Measurements from ENCODE around the gene AGPAT3. TPM values are rescaled to one million over a fixed set of nuclear protein-coding genes. Genes with fewer than 3 reads are reported as not detected.

Gene AGPAT3
- polyA plus RNA-seq, 1 donor = 83.0 TPM

DNA sequence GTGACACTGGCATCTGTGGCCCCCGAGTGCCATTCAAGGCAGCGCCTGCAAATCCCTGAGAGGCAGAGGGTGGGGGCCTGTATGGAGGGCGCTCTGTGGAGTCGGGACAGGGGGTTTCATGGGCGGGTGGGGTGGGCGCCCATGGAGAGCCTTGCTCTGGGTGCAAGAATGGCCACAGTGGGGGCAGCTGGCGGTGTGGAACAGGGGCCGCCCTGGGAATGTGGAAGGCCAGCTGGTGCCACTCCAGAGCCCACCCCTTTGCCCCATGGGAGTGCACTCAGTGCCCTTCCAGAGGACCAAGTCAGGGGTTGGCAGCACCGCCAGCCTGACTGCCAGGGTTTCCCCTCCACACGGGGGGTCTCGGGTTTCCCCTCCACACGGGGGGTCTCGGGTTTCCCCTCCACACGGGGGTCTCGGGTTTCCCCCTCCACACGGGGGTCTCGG lies 92.1 kb downstream of the AGPAT3 start:
- no peak for DNase-seq
- Histone ChIP-seq H3K27me3 (ENCODE audit: control insufficient read depth, insufficient read depth, low read length) (no peaks in the 10 kb centered on the region), H3K4me3 (ENCODE audit: low read length) (no peak overlapping the region), H3K9me3 (ENCODE audit: control insufficient read depth, low read depth, low read length) (peaks cover 12% of the 10 kb centered on the region), H3K27ac (ENCODE audit: low read length) (no peak overlapping the region), H3K4me1 (ENCODE audit: control insufficient read depth, insufficient read depth, low read length) (peaks cover 4% of the 10 kb centered on the region), H3K36me3 (ENCODE audit: control insufficient read depth, insufficient read depth, low read length) (peaks cover 30% of the 10 kb centered on the region)
- no CpG with 5 or more reads among the region's 17 CpGs for whole genome bisulfite sequencing (ENCODE audit: insufficient coverage, low lambda C conversion rate)

DNA sequence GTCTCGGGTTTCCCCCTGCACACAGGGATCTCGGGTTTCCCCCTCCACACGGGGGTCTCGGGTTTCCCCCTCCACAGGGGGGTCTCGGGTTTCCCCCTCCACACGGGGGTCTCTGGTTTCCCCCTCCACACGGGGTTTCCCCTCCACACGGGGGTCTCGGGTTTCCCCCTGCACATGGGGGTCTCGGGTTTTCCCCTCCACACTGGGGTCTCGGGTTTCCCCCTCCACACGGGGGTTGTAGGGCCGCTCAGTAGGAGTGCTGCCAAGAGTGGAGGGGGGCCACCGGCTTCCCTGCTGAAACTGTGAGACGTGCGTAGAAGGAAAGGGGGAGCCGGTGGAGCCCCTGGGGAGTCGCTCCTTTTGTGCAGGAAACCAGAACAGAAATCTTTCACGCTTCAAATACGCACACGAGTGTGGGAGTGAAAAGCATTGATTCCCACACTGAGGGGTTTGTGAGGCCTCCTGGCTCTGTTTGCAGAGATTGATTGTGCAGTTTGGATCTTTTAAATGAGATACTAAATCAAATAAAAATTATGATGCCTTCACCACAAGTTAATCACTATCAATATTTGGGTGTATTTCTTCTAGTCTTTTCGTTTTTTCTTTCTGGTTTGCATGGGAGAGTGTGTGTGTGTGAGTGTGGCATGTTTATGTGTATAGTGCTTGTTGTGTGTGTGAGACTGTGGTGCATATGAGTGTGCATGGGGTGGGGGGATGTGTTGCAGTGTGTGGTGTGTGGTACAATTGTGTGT lies 92.8 kb downstream of the AGPAT3 start:
- H3K27ac ChIP-seq (ENCODE audit: low read length) = no peak overlapping the region
- H3K4me1 ChIP-seq (ENCODE audit: control insufficient read depth, insufficient read depth, low read length) = no peaks in the 10 kb centered on the region
- H3K27me3 ChIP-seq (ENCODE audit: control insufficient read depth, insufficient read depth, low read length) = no peaks in the 10 kb centered on the region
- H3K9me3 ChIP-seq (ENCODE audit: control insufficient read depth, low read depth, low read length) = peaks cover 12% of the 10 kb centered on the region
- H3K4me3 ChIP-seq (ENCODE audit: low read length) = no peak overlapping the region
- DNase-seq = no peak
- H3K36me3 ChIP-seq (ENCODE audit: control insufficient read depth, insufficient read depth, low read length) = peaks cover 35% of the 10 kb centered on the region
- no CpG with 5 or more reads among the region's 22 CpGs for WGBS (ENCODE audit: insufficient coverage, low lambda C conversion rate)

DNA sequence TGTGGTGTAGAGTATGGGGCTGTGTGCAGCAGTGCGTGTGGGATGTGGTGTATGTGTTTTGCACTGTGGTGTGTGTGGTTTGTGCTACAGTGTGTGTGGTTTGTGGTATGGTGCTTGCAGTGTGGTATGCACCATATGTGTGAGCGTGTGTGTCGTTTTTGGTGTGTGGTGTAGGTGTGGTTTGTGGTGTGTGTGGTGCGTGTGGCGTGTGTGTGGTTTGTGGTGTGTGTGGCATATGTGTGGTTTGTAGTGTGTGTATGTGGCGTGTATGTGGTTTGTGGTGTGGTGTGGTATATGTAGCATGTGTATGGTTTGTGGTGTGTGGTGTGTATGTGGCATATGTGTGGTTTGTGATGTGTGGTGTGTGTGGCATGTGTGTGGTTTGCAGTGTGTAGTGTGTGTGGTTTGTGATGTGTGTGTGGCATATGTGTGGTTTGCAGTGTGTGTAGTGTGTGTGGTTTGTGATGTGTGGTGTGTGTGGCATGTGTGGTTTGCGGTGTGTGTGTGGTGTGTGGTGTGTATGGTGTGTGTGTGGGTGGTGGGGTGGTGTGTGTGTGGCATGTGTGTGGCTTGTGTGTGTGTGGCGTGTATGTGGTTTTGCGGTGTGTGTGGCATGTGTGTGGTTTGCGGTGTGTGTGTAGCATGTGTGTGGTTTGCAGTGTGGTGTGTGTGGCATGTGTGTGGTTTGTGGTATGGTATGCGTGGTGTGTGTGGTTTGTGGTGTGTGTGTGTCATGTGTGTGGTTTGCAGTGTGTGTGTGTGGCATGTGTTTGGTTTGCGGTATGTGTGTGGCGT lies 93.5 kb downstream of the AGPAT3 start:
- no peak for DNase-seq
- no CpG with 5 or more reads among the region's 13 CpGs for WGBS (ENCODE audit: insufficient coverage, low lambda C conversion rate)
- H3K27ac ChIP-seq (ENCODE audit: low read length) = no peak overlapping the region
- H3K4me1 ChIP-seq (ENCODE audit: control insufficient read depth, insufficient read depth, low read length) = no peaks in the 10 kb centered on the region
- H3K36me3 ChIP-seq (ENCODE audit: control insufficient read depth, insufficient read depth, low read length) = peaks cover 39% of the 10 kb centered on the region
- H3K27me3 ChIP-seq (ENCODE audit: control insufficient read depth, insufficient read depth, low read length) = no peaks in the 10 kb centered on the region
- H3K4me3 ChIP-seq (ENCODE audit: low read length) = no peak overlapping the region
- peaks cover 12% of the 10 kb centered on the region for H3K9me3 ChIP-seq (ENCODE audit: control insufficient read depth, low read depth, low read length)

DNA sequence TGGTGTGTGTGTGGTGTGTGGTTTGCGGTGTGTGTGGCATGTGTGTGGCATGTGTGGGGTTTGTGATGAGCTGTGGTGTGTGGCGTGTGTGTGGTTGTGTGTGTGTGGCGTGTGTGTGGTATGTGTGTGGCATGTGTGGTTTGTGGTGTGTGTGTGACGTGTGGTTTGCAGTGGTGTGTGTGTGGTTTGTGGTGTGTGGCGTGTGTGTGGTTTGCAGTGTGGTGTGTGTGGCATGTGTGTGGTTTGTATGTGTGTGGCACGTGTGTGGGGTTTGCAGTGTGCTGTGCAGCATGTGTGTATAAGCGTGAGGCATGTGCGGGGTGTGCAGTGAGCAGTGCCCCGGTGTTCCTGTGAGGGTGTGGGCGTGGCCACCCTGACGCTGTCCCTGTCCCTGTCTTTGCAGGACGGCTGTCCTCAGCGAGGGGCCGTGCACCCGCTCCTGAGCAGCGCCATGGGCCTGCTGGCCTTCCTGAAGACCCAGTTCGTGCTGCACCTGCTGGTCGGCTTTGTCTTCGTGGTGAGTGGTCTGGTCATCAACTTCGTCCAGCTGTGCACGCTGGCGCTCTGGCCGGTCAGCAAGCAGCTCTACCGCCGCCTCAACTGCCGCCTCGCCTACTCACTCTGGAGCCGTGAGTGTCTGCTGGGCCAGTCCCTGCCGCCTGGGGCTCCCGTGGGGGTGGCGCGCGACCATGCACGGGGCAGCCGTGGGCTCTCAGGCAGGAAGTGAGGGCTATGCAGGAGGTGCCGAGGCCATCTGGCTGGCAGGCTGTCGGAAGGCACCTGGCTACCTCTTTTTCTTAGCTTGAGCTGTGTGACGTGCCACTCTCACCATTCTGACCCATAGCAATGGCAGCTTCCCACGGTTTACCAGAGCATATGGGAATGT lies 94.5 kb downstream of the AGPAT3 start:
- no CpG with 5 or more reads among the region's 39 CpGs for WGBS (ENCODE audit: insufficient coverage, low lambda C conversion rate)
- H3K4me3 ChIP-seq (ENCODE audit: low read length) = no peak overlapping the region
- no peak overlapping the region for H3K27ac ChIP-seq (ENCODE audit: low read length)
- no peak for DNase-seq
- no peaks in the 10 kb centered on the region for H3K4me1 ChIP-seq (ENCODE audit: control insufficient read depth, insufficient read depth, low read length)
- H3K9me3 ChIP-seq (ENCODE audit: control insufficient read depth, low read depth, low read length) = peaks cover 12% of the 10 kb centered on the region
- H3K36me3 ChIP-seq (ENCODE audit: control insufficient read depth, insufficient read depth, low read length) = peaks cover 37% of the 10 kb centered on the region
- H3K27me3 ChIP-seq (ENCODE audit: control insufficient read depth, insufficient read depth, low read length) = no peaks in the 10 kb centered on the region

DNA sequence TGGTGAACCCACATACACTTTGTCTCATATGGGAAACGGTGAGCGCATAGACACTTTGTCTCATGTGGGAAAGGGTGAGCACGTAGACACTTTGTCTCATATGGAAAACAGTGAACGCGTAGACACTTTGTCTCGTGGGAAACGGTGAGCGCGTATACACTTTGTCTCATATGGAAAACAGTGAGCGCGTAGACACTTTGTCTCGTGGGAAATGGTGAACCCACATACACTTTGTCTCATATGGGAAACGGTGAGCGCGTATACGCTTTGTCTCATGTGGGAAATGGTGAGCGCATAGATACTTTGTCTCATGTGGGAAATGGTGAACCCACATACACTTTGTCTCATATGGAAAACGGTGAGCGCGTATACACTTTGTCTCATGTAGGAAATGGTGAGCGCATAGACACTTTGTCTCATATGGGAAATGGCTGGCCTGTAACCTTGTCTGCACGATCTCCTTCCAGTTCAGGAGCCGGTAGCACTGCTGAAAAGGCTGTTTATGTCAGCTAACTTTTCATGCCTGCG lies 96.4 kb downstream of the AGPAT3 start:
- Histone ChIP-seq H3K4me3 (ENCODE audit: low read length) (no peak overlapping the region), H3K27me3 (ENCODE audit: control insufficient read depth, insufficient read depth, low read length) (no peaks in the 10 kb centered on the region), H3K4me1 (ENCODE audit: control insufficient read depth, insufficient read depth, low read length) (no peaks in the 10 kb centered on the region), H3K9me3 (ENCODE audit: control insufficient read depth, low read depth, low read length) (peaks cover 12% of the 10 kb centered on the region), H3K36me3 (ENCODE audit: control insufficient read depth, insufficient read depth, low read length) (peaks cover 39% of the 10 kb centered on the region), H3K27ac (ENCODE audit: low read length) (no peak overlapping the region)
- no CpG with 5 or more reads among the region's 24 CpGs for WGBS (ENCODE audit: insufficient coverage, low lambda C conversion rate)
- DNase-seq = no peak

DNA sequence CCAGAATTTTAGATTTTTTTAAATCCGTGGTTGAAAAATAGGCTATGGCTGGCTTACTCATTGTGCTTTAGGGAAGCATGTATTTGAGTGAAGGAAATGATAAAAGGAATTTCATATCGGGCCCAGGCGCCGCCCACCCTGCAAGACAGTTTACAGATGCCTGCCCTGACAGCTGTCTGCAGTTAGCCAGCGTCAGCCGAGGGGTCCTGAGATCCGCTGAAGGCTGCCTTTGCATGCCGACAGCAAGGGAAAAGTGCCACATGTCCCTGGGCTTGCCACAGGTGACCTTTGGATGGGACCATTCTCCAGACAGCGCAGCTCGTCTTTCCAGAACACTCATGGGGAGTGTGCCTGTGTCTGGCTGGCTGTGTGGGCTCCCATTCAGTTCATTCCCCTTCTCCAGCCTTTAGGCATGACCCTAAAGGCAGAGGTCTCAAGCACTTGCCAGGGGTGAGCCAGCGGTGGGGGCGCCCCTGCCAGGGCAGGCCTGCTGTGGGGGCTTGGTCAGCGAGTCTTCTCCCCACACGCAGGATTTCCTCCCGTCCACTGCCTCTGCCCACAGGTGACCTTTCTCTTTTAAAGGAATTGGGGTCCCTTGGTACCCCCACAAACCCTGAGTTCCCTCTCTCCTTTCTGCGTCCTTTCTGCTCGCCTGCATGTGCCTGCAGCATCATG lies 101.0 kb downstream of the AGPAT3 start:
- no peaks in the 10 kb centered on the region for H3K27me3 ChIP-seq (ENCODE audit: control insufficient read depth, insufficient read depth, low read length)
- no peak for DNase-seq
- whole genome bisulfite sequencing (ENCODE audit: insufficient coverage, low lambda C conversion rate) = no CpG with 5 or more reads among the region's 17 CpGs
- H3K9me3 ChIP-seq (ENCODE audit: control insufficient read depth, low read depth, low read length) = no peaks in the 10 kb centered on the region
- no peaks in the 10 kb centered on the region for H3K4me1 ChIP-seq (ENCODE audit: control insufficient read depth, insufficient read depth, low read length)
- peaks cover 66% of the 10 kb centered on the region for H3K36me3 ChIP-seq (ENCODE audit: control insufficient read depth, insufficient read depth, low read length)
- no peak overlapping the region for H3K27ac ChIP-seq (ENCODE audit: low read length)
- no peak overlapping the region for H3K4me3 ChIP-seq (ENCODE audit: low read length)

DNA sequence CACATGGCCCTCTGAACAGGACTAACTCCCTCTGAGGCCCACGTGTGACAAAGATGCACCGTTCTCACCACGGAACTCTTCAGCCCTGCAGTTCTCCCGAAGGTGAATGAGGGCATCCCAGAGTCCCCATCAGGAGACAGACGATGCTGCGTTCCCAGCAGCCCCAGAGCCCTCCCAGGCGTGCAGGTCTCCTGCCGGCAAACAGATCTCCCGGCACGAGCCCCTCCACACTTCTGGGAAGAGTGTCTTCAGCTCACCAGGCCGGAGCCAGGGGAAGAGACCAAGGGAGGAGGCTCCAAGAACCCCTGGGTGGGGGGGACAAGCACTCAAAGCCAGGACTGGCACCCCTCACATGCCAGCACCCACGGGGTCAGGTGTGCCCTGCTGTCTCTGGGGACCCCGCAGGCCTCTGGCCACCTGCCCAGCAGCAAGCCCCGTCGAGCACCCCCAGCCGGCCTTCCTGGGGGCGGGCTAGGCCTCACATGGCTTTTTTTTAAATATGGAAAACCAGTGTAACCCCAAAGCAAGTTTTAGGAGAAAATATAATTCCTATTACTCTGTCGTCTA lies 102.0 kb downstream of the AGPAT3 start:
- Histone ChIP-seq H3K27me3 (ENCODE audit: control insufficient read depth, insufficient read depth, low read length) (no peaks in the 10 kb centered on the region), H3K9me3 (ENCODE audit: control insufficient read depth, low read depth, low read length) (no peaks in the 10 kb centered on the region), H3K4me3 (ENCODE audit: low read length) (no peak overlapping the region), H3K27ac (ENCODE audit: low read length) (no peak overlapping the region), H3K36me3 (ENCODE audit: control insufficient read depth, insufficient read depth, low read length) (peaks cover 68% of the 10 kb centered on the region), H3K4me1 (ENCODE audit: control insufficient read depth, insufficient read depth, low read length) (no peaks in the 10 kb centered on the region)
- WGBS (ENCODE audit: insufficient coverage, low lambda C conversion rate) = 100% methylated on average over 1 of the region's 18 CpGs
- DNase-seq = no peak

DNA sequence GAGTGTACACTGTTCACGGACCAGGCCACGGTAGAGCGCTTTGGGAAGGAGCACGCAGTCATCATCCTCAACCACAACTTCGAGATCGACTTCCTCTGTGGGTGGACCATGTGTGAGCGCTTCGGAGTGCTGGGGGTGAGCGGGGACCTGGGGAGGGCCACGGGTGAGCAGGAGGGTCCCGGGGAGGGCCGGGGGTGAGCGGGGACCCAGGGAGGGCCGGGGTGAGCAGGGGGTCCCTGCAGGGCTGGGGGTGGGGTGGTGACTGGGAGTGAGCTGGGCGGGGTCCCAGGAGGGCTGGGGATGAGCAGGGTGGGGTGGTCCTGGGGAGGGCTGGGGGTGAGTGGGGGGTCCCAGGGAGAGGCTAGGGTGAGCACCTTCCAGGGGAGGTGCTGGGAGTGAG lies 103.0 kb downstream of the AGPAT3 start:
- Histone ChIP-seq H3K27ac (ENCODE audit: low read length) (no peak overlapping the region), H3K9me3 (ENCODE audit: control insufficient read depth, low read depth, low read length) (no peaks in the 10 kb centered on the region), H3K36me3 (ENCODE audit: control insufficient read depth, insufficient read depth, low read length) (peaks cover 71% of the 10 kb centered on the region), H3K4me3 (ENCODE audit: low read length) (no peak overlapping the region), H3K4me1 (ENCODE audit: control insufficient read depth, insufficient read depth, low read length) (no peaks in the 10 kb centered on the region), H3K27me3 (ENCODE audit: control insufficient read depth, insufficient read depth, low read length) (no peaks in the 10 kb centered on the region)
- DNase-seq = no peak
- WGBS (ENCODE audit: insufficient coverage, low lambda C conversion rate) = no CpG with 5 or more reads among the region's 15 CpGs

DNA sequence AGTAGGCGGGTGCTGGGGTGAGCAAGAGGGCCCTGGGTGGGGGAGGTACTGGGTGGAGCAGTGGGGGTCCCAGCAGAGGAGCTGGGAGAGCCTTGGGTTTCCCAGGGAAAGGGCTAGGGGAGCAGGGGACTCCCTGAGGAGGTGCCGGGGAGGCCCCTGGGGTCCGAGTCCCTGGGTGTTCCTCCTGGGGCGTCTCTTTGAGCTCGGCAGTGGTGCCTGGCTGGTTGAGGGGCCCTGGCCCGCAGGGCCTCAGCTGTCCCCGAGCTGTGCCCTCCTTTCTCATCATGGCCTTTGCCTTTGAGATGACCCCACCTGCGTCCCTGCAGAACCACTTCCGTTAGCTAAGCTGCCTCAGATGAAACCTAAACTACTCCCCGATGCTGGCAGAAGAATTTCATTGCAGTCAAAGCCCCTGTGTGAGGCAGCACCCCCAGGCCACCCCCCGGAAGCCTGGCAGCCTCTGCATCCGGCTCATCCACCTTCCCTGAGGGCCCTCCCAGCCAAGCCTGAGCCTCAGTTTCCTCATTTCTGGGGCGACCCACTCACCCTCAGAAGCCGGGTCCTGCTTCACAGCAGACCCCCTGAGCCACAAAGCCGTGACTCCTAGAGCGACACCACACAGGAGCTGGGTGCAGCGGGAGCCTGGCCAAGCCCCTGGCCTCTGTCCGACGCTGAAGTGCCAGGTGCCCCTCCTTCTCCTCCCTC lies 103.5 kb downstream of the AGPAT3 start:
- Histone ChIP-seq H3K36me3 (ENCODE audit: control insufficient read depth, insufficient read depth, low read length) (peaks cover 73% of the 10 kb centered on the region), H3K27ac (ENCODE audit: low read length) (no peak overlapping the region), H3K4me3 (ENCODE audit: low read length) (no peak overlapping the region), H3K27me3 (ENCODE audit: control insufficient read depth, insufficient read depth, low read length) (no peaks in the 10 kb centered on the region), H3K4me1 (ENCODE audit: control insufficient read depth, insufficient read depth, low read length) (no peaks in the 10 kb centered on the region), H3K9me3 (ENCODE audit: control insufficient read depth, low read depth, low read length) (no peaks in the 10 kb centered on the region)
- DNase-seq = no peak
- no CpG with 5 or more reads among the region's 19 CpGs for WGBS (ENCODE audit: insufficient coverage, low lambda C conversion rate)
